Measurements from ENCODE around the gene UBE4B.
"Not testable (repeated sequence)": the region's sequence is repeated elsewhere in the genome, so short reads cannot be mapped to it uniquely, and the experiment has no call there.

Gene UBE4B

GRCh38 chr1:10070206-10070605, 37.4 kb downstream of the UBE4B start:
- no peak for FAIRE-seq
- no peak for DNase-seq (ENCODE audit: low spot score)

GRCh38 chr1:10071640-10072039, 38.9 kb downstream of the UBE4B start:
- FAIRE-seq (no peak), DNase-seq (ENCODE audit: low spot score) (no peak)

- FAIRE-seq, result not testable (repeated sequence)
Observed at GRCh38 chr1:10073371-10073770, 40.6 kb downstream of the UBE4B start.

GRCh38 chr1:10074059-10074851, 41.5 kb downstream of the UBE4B start:
- DNase-seq (ENCODE audit: low spot score), result peak; percentile 90
- FAIRE-seq, result peak; percentile 98

More at GRCh38 chr1:10073371-10073770, 40.6 kb downstream of the UBE4B start:
- not testable (repeated sequence) for DNase-seq (ENCODE audit: low spot score)

- FAIRE-seq (no peak), DNase-seq (ENCODE audit: low spot score) (no peak)
Observed at GRCh38 chr1:10074852-10075730, 42.3 kb downstream of the UBE4B start.

- FAIRE-seq (no peak), DNase-seq (ENCODE audit: low spot score) (no peak)
Observed at GRCh38 chr1:10075732-10076131, 43.0 kb downstream of the UBE4B start.

GRCh38 chr1:10078494-10078893, 45.7 kb downstream of the UBE4B start:
- FAIRE-seq (no peak), DNase-seq (ENCODE audit: low spot score) (no peak)

GRCh38 chr1:10080523-10080922, 47.8 kb downstream of the UBE4B start:
- FAIRE-seq (no peak), DNase-seq (ENCODE audit: low spot score) (no peak)

- FAIRE-seq (no peak), DNase-seq (ENCODE audit: low spot score) (no peak)
Observed at GRCh38 chr1:10082785-10083479, 50.2 kb downstream of the UBE4B start.

GRCh38 chr1:10084045-10084444, 51.3 kb downstream of the UBE4B start:
- DNase-seq (ENCODE audit: low spot score) (no peak), FAIRE-seq (no peak)

GRCh38 chr1:10085076-10085475, 52.3 kb downstream of the UBE4B start:
- DNase-seq (ENCODE audit: low spot score) (no peak), FAIRE-seq (no peak)

GRCh38 chr1:10087210-10087609, 54.5 kb downstream of the UBE4B start:
- no peak for FAIRE-seq

GRCh38 chr1:10101929-10102328, 69.2 kb downstream of the UBE4B start:
- DNase-seq (ENCODE audit: low spot score) (no peak), FAIRE-seq (no peak)

More at GRCh38 chr1:10087210-10087609, 54.5 kb downstream of the UBE4B start:
- DNase-seq (ENCODE audit: low spot score), result no peak

- no peak for DNase-seq (ENCODE audit: low spot score)
- no peak for FAIRE-seq
Observed at GRCh38 chr1:10103193-10103592, 70.4 kb downstream of the UBE4B start.

GRCh38 chr1:10104834-10105233, 72.1 kb downstream of the UBE4B start:
- DNase-seq (ENCODE audit: low spot score) (no peak), FAIRE-seq (no peak)

- DNase-seq (ENCODE audit: low spot score) (no peak), FAIRE-seq (no peak)
Observed at GRCh38 chr1:10105484-10105883, 72.7 kb downstream of the UBE4B start.

GRCh38 chr1:10106241-10106640, 73.5 kb downstream of the UBE4B start:
- no peak for FAIRE-seq
- no peak for DNase-seq (ENCODE audit: low spot score)

GRCh38 chr1:10106756-10107475, 74.2 kb downstream of the UBE4B start:
- DNase-seq (ENCODE audit: low spot score), result no peak
- no peak for FAIRE-seq

GRCh38 chr1:10107476-10107847, 74.7 kb downstream of the UBE4B start:
- DNase-seq (ENCODE audit: low spot score); FAIRE-seq: not testable (repeated sequence)

- DNase-seq (ENCODE audit: low spot score), result peak; percentile 58
- no peak for FAIRE-seq
Observed at GRCh38 chr1:10108134-10108663, 75.4 kb downstream of the UBE4B start.
